ENCODE measurements around the gene EYA2. TPM values are rescaled to one million over a fixed set of nuclear protein-coding genes. Genes with fewer than 3 reads are reported as not detected.

The EYA2 gene
- total and polyA plus RNA-seq, 8 donors, result 0.51 to 3.2 (median 1.4) TPM

- ATAC-seq (no peak), FAIRE-seq (no peak), DNase-seq (no peak)
- Histone ChIP-seq H3K4me3 (no peak overlapping the region), H3K27me3 (no peaks in the 10 kb centered on the region), H3K36me3 (no peaks in the 10 kb centered on the region), H3K27ac (no peak overlapping the region), H3K4me1 (no peaks in the 10 kb centered on the region), H3K9me3 (no peaks in the 10 kb centered on the region)
- WGBS, 2 donors, result 63 to 78% methylated on average over 18 of the region's 18 CpGs
- TF ChIP-seq, protein P1, sequence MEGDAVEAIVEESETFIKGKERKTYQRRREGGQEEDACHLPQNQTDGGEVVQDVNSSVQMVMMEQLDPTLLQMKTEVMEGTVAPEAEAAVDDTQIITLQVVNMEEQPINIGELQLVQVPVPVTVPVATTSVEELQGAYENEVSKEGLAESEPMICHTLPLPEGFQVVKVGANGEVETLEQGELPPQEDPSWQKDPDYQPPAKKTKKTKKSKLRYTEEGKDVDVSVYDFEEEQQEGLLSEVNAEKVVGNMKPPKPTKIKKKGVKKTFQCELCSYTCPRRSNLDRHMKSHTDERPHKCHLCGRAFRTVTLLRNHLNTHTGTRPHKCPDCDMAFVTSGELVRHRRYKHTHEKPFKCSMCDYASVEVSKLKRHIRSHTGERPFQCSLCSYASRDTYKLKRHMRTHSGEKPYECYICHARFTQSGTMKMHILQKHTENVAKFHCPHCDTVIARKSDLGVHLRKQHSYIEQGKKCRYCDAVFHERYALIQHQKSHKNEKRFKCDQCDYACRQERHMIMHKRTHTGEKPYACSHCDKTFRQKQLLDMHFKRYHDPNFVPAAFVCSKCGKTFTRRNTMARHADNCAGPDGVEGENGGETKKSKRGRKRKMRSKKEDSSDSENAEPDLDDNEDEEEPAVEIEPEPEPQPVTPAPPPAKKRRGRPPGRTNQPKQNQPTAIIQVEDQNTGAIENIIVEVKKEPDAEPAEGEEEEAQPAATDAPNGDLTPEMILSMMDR (IDR thresholded peaks at IDR 0.05), result no peak
- intact Hi-C loops (cut with DNase I), result no loop called here
These were observed 41.9 kb downstream of the EYA2 start for GRCh38 chr20:46936415-46937156.

- intact Hi-C loops (cut with DNase I), result no loop called here
These were observed 42.5 kb downstream of the EYA2 start for GRCh38 chr20:46937157-46937523.

DNA sequence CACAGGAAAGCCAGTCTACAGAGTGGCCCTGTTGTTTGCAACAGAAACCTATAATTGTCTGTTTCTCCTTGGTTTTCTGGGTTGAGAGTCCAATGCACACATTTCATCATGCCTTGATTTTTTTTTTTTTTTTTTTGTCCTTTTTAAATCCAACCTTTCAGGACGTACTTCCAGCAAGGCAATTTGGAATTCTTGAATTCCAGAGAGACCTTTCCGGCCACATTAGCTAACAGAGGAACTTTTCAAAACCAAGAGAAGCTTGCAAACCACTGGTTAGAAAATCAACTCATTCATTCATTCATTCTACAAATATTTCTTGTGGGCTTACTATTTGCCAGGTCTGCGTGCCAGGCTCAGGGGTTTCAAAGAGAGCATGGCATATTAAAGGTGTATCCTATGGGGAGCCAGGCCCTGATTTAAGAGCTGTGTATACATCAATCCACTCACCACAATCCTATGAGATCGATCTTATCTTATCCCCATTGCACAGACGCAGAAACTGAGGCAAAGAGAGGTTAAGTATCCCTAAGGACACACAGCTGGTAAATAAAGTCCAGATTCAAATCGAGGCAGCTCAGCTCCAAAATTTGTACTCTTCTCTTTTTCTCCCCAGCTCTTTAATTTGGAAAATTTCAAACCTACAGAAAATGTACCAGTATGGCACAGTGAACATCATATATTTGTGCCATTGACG lies 43.0 kb downstream of the EYA2 start:
- Histone ChIP-seq H3K4me3 (no peak overlapping the region), H3K36me3 (no peaks in the 10 kb centered on the region), H3K9me3 (no peaks in the 10 kb centered on the region), H3K27me3 (no peaks in the 10 kb centered on the region), H3K27ac (no peak overlapping the region), H3K4me1 (no peaks in the 10 kb centered on the region)
- WGBS, 2 donors, result 64 to 74% methylated on average over 7 of the region's 7 CpGs
- ATAC-seq (no peak), FAIRE-seq (no peak), DNase-seq (no peak)
- TF ChIP-seq, protein P1 (IDR thresholded peaks at IDR 0.05), result no peak
- intact Hi-C loops (cut with DNase I), result no loop called here

More at GRCh38 chr20:46937157-46937523, 42.5 kb downstream of the EYA2 start:
- Histone ChIP-seq H3K4me3 (no peak overlapping the region), H3K27me3 (no peaks in the 10 kb centered on the region), H3K9me3 (no peaks in the 10 kb centered on the region), H3K4me1 (no peaks in the 10 kb centered on the region), H3K36me3 (no peaks in the 10 kb centered on the region), H3K27ac (no peak overlapping the region)
- FAIRE-seq (no peak), DNase-seq (no peak), ATAC-seq (no peak)
- TF ChIP-seq, protein P1 (IDR thresholded peaks at IDR 0.05), result no peak
- 72 to 73% methylated on average over 4 of the region's 4 CpGs for WGBS, 2 donors

GRCh38 chr20:46938434-46938833 lies 43.8 kb downstream of the EYA2 start:
- WGBS, 2 donors, result 56 to 59% methylated on average over 1 of the region's 1 CpG
- DNase-seq, result no peak

More at GRCh38 chr20:46938434-46938833, 43.8 kb downstream of the EYA2 start:
- Histone ChIP-seq H3K27ac (no peak overlapping the region), H3K27me3 (no peaks in the 10 kb centered on the region), H3K4me1 (no peaks in the 10 kb centered on the region), H3K9me3 (no peaks in the 10 kb centered on the region), H3K4me3 (no peak overlapping the region), H3K36me3 (no peaks in the 10 kb centered on the region)
- peak in 1 of 4 donors; percentile 35 for ATAC-seq
- FAIRE-seq, result no peak
- TF ChIP-seq, protein P1 (IDR thresholded peaks at IDR 0.05), result no peak
- intact Hi-C loops (cut with DNase I), result no loop called here

Measured in pancreas (tissue), 10 donors.